GM12865 (cell line): Measurements from ENCODE around the gene CASZ1.

Source experiments
- DNase-seq: peaks from one replicate; pipeline ENCODE4 v3.0.0; 2010; ENCODE audit warnings: low read depth
- H3K4me3 ChIP-seq: 2 replicates; pipeline ENCODE4 v1.5.1; 2011; ENCODE audit warnings: mild to moderate bottlenecking, low read depth, low read length, control low read depth
- CTCF ChIP-seq: IDR thresholded peaks from 2 replicates; pipeline ENCODE4 v1.5.1; 2011; ENCODE audit warnings: low read length, control low read depth, low read depth, inconsistent platforms; ENCODE audit not compliant: insufficient read depth; ENCODE audit errors: missing control alignments

CASZ1 gene

GRCh38 chr1:10823000-10823401 is 26.6 kb upstream of the CASZ1 start:
- no peak overlapping the region for H3K4me3 ChIP-seq
- no peak for TF ChIP-seq CTCF
- DNase-seq, result no peak

GRCh38 chr1:10821388-10821787 is 24.9 kb upstream of the CASZ1 start:
- no peak overlapping the region for H3K4me3 ChIP-seq
- DNase-seq, result no peak
- no peak for TF ChIP-seq CTCF

GRCh38 chr1:10820422-10820821 is 24.0 kb upstream of the CASZ1 start:
- no peak overlapping the region for H3K4me3 ChIP-seq
- DNase-seq, result no peak
- no peak for TF ChIP-seq CTCF

- no peak for DNase-seq
- no peak for TF ChIP-seq CTCF
- no peak overlapping the region for H3K4me3 ChIP-seq
These were observed 22.9 kb upstream of the CASZ1 start for GRCh38 chr1:10819198-10819901.

- H3K4me3 ChIP-seq, result no peak overlapping the region
- no peak for DNase-seq
- TF ChIP-seq CTCF, result no peak
These were observed 22.1 kb upstream of the CASZ1 start for GRCh38 chr1:10818262-10819197.

- H3K4me3 ChIP-seq, result no peak overlapping the region
- DNase-seq, result no peak
- no peak for TF ChIP-seq CTCF
These were observed 20.4 kb upstream of the CASZ1 start for GRCh38 chr1:10816743-10817369.
